ENCODE measurements around the gene GALNT13.
A peak's percentile ranks its signal among the peaks of the same experiment; 100 is the strongest.

Gene GALNT13

GRCh38 chr2:154132827-154133226 lies 261.1 kb downstream of the GALNT13 start:
- DNase-seq, result no peak

GRCh38 chr2:154133823-154134222 lies 262.1 kb downstream of the GALNT13 start:
- DNase-seq, result no peak

GRCh38 chr2:154140249-154141025 lies 268.7 kb downstream of the GALNT13 start:
- no peak for DNase-seq

- DNase-seq, result no peak
Observed at GRCh38 chr2:154142480-154142879, 270.8 kb downstream of the GALNT13 start.

GRCh38 chr2:154143105-154143504 lies 271.4 kb downstream of the GALNT13 start:
- DNase-seq, result no peak

GRCh38 chr2:154158101-154158500 lies 286.4 kb downstream of the GALNT13 start:
- DNase-seq, result peak; percentile 61

- DNase-seq, result no peak
Observed at GRCh38 chr2:154161286-154161685, 289.6 kb downstream of the GALNT13 start.

GRCh38 chr2:154170400-154170799 lies 298.7 kb downstream of the GALNT13 start:
- DNase-seq, result no peak

GRCh38 chr2:154173164-154173563 lies 301.4 kb downstream of the GALNT13 start:
- DNase-seq, result no peak

- no peak for DNase-seq
Observed at GRCh38 chr2:154173919-154174318, 302.2 kb downstream of the GALNT13 start.

- no peak for DNase-seq
Observed at GRCh38 chr2:154182008-154182407, 310.3 kb downstream of the GALNT13 start.

GRCh38 chr2:154187948-154188347 lies 316.2 kb downstream of the GALNT13 start:
- DNase-seq, result no peak

GRCh38 chr2:154189953-154190352 lies 318.2 kb downstream of the GALNT13 start:
- DNase-seq, result no peak

- no peak for DNase-seq
Observed at GRCh38 chr2:154193246-154193645, 321.5 kb downstream of the GALNT13 start.

- no peak for DNase-seq
Observed at GRCh38 chr2:154194909-154195643, 323.4 kb downstream of the GALNT13 start.

- DNase-seq, result no peak
Observed at GRCh38 chr2:154195644-154196195, 324.0 kb downstream of the GALNT13 start.

GRCh38 chr2:154198866-154199265 lies 327.1 kb downstream of the GALNT13 start:
- DNase-seq, result peak; percentile 13

- DNase-seq, result no peak
Observed at GRCh38 chr2:154203206-154203605, 331.5 kb downstream of the GALNT13 start.

- no peak for DNase-seq
Observed at GRCh38 chr2:154203902-154204301, 332.2 kb downstream of the GALNT13 start.

- no peak for DNase-seq
Observed at GRCh38 chr2:154207288-154208047, 335.7 kb downstream of the GALNT13 start.

GRCh38 chr2:154223726-154224125 lies 352.0 kb downstream of the GALNT13 start:
- DNase-seq, result no peak

GRCh38 chr2:154226931-154227330 lies 355.2 kb downstream of the GALNT13 start:
- no peak for DNase-seq

All from MV-4-11 (cell line).